ENCODE results near the gene TDRD12. TPM values are rescaled to one million over a fixed set of nuclear protein-coding genes. Genes with fewer than 3 reads are reported as not detected.

The TDRD12 gene
- total RNA-seq, 1 experiment from 2014 or later, result 1.3 TPM

DNA sequence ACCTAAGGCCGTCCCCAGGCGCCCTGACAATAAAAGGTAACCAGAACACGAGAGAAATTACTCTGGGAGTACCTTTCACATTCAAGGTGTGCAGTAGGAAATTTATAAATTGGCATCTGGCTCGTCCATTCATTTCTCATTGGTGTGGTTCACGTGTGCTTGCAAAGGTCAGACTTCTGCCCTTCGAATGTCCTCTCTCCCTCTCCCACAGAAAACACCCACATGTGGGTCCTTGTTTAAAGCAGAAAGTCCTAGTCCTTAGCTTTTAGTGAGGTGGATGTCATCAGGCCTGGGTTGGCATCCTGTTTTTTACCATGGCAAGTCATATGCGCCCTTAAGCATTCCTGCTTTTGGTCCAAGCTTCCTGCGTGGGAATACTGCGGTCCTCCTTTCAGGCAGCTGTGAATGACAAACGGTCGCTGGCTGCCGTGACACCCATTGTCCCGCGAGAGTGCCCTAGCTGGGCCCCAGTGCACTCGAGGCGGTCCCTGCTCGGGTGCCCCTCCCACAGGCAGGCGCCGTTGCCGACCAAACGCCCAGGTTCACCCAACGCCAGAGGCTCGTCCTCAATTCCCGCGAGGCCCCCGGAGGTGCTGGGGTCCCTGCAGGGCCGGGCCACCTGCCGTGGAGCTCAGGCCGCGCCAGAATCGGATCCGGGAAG, 28.1 kb upstream of the TDRD12 start, which contains the start of gene NUDT19:
TSS of gene NUDT19 (plus strand) at position 531 of the 661 bp plus-strand sequence. CDS start 140 bp downstream, outside the sequence.
- Histone ChIP-seq H2AFZ (ENCODE audit: low read length) (no peak within 1 kb of the TSS), H2AK5ac (ENCODE audit: insufficient read length, low read length) (no peak within 1 kb of the TSS), H3K14ac (ENCODE audit: insufficient read depth, low read length) (peak within 1 kb of the TSS; percentile 89), H4K8ac (replicated peaks; ENCODE audit: insufficient read length, low read depth, low read length) (no peak within 1 kb of the TSS), H4K20me1 (ENCODE audit: control insufficient read depth, insufficient read depth, insufficient read length) (no peaks in the 10 kb centered on the region), H4K5ac (ENCODE audit: insufficient read length, low read depth, low read length) (no peak within 1 kb of the TSS), H3K9ac (ENCODE audit: extremely low read depth, insufficient read length, low read length) (peak within 1 kb of the TSS; percentile 33), H3K79me1 (ENCODE audit: insufficient read depth, low read depth, low read length, poor library complexity, severe bottlenecking) (no peaks in the 10 kb centered on the region), H3K4me1 (ENCODE audit: insufficient read depth, low read length) (peaks cover 2% of the 10 kb centered on the region; the same call in 1 of the 2 replicates), H3K23me2 (ENCODE audit: insufficient read length, low read depth, low read length, poor library complexity, severe bottlenecking) (peaks cover 6% of the 10 kb centered on the region), H2BK20ac (ENCODE audit: low read depth, low read length, poor library complexity, severe bottlenecking) (no peak within 1 kb of the TSS), H3K4me2 (ENCODE audit: insufficient read depth, insufficient read length, low read length) (peak within 1 kb of the TSS; percentile 40), H3K56ac (ENCODE audit: insufficient read length, low read depth, low read length) (no peak within 1 kb of the TSS), H3K23ac (ENCODE audit: insufficient read length, low read depth, low read length) (no peak within 1 kb of the TSS), H2BK5ac (ENCODE audit: insufficient read length, low read length) (no peak within 1 kb of the TSS), H3K4ac (ENCODE audit: low read depth, low read length) (no peak within 1 kb of the TSS), H3K27ac (ENCODE audit: insufficient read length, low read depth, low read length) (no peak within 1 kb of the TSS), H3K79me2 (ENCODE audit: insufficient read depth, low read length) (no peaks in the 10 kb centered on the region), H3K18ac (ENCODE audit: insufficient read length, low read depth, low read length) (peak within 1 kb of the TSS; percentile 78), H3T11ph (ENCODE audit: low read length) (no peak within 1 kb of the TSS), H3K9me3 (ENCODE audit: control insufficient read depth, low read depth, low read length) (no peaks in the 10 kb centered on the region), H2BK12ac (ENCODE audit: insufficient read length, low read depth, low read length) (no peak within 1 kb of the TSS), H2BK120ac (ENCODE audit: low read depth, low read length, poor library complexity, severe bottlenecking) (no peak within 1 kb of the TSS), H3K27me3 (ENCODE audit: insufficient read depth, low read length) (no peaks in the 10 kb centered on the region; the same call in 1 of the 2 replicates), H4K91ac (ENCODE audit: insufficient read length, low read depth, low read length) (no peak within 1 kb of the TSS), H2BK15ac (ENCODE audit: low read depth, low read length) (no peak within 1 kb of the TSS)
- TF ChIP-seq, protein P1, sequence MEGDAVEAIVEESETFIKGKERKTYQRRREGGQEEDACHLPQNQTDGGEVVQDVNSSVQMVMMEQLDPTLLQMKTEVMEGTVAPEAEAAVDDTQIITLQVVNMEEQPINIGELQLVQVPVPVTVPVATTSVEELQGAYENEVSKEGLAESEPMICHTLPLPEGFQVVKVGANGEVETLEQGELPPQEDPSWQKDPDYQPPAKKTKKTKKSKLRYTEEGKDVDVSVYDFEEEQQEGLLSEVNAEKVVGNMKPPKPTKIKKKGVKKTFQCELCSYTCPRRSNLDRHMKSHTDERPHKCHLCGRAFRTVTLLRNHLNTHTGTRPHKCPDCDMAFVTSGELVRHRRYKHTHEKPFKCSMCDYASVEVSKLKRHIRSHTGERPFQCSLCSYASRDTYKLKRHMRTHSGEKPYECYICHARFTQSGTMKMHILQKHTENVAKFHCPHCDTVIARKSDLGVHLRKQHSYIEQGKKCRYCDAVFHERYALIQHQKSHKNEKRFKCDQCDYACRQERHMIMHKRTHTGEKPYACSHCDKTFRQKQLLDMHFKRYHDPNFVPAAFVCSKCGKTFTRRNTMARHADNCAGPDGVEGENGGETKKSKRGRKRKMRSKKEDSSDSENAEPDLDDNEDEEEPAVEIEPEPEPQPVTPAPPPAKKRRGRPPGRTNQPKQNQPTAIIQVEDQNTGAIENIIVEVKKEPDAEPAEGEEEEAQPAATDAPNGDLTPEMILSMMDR (conservative IDR thresholded peaks at IDR 0.05), result no peak
- H3K4me3 Mint-ChIP-seq, result peak within 1 kb of the TSS; percentile 57 to 75
- H3K9me3 Mint-ChIP-seq, result peaks cover 5 to 7% of the 10 kb centered on the region in 2 experiments; a peak in 3 of 5 replicates
- peaks cover 10 to 18% of the 10 kb centered on the region in 2 experiments; a peak in 3 of 4 replicates for H3K4me1 Mint-ChIP-seq
- H3K27ac Mint-ChIP-seq, result no peak within 1 kb of the TSS
- peak; percentile 71 for DNase-seq
- H3K36me3 Mint-ChIP-seq (ENCODE audit: insufficient read depth in 1 of 3, low read depth in 3 of 3), result peaks cover 0 to 14% (median 7%) of the 10 kb centered on the region in 3 experiments; a peak in 6 of 7 replicates
- peaks cover 13% of the 10 kb centered on the region; the same call in 1 of the 2 replicates for H3K27me3 Mint-ChIP-seq (ENCODE audit: low read depth)
- WGBS (ENCODE audit: extremely low coverage, insufficient read length, low lambda C conversion rate), result no CpG with 5 or more reads among the region's 32 CpGs

All from H9 (cell line).